Omental fat pad (tissue), 4 donors: Measurements from ENCODE around the gene SLC25A21. TPM values are rescaled to one million over a fixed set of nuclear protein-coding genes. Genes with fewer than 3 reads are reported as not detected.

ENCODE experiments used
- ATAC-seq: fragments of 150-250 bp; one replicate; pipeline ENCODE4 v1.9.1; 2016; ENCODE audit warnings: mild to moderate bottlenecking, moderate library complexity; ENCODE audit not compliant: low FRiP score
- DNase-seq: peaks from one replicate; pipeline ENCODE4 v3.0.0-alpha.2; 2019; ENCODE audit warnings: low spot score
- CTCF ChIP-seq, 3 donors: fragments of 450-650 bp; IDR thresholded peaks; one replicate each; pipeline ENCODE4 v1.5.1; 2016 to 2017; ENCODE audit warnings: antibody characterized with exemption in 3 of 3, mild to moderate bottlenecking in 3 of 3, moderate library complexity in 2 of 3
- total RNA-seq, 4 donors: library from RNA; depleted of rRNA; stranded (reverse); fragments of >200 nt; gene quantifications; one replicate each; pipeline ENCODE4 v1.1.0, GENCODE V29; 2016

SLC25A21 gene
- total RNA-seq, 4 donors from 2014 or later = 0.38 to 1.4 TPM; not detected in 2

- ATAC-seq (peak; percentile 75), DNase-seq (no peak)
- no peak for TF ChIP-seq CTCF (IDR thresholded peaks at IDR 0.05)
Observed at GRCh38 chr14:36852981-36853691, 319.3 kb downstream of the SLC25A21 start.

- ATAC-seq (no peak), DNase-seq (no peak)
- TF ChIP-seq CTCF (IDR thresholded peaks at IDR 0.05) = no peak
Observed at GRCh38 chr14:36848213-36848612, 324.2 kb downstream of the SLC25A21 start.

GRCh38 chr14:36847366-36847765 lies 325.0 kb downstream of the SLC25A21 start:
- DNase-seq (no peak), ATAC-seq (no peak)
- TF ChIP-seq CTCF (IDR thresholded peaks at IDR 0.05) = no peak

- DNase-seq (no peak), ATAC-seq (no peak)
- no peak for TF ChIP-seq CTCF (IDR thresholded peaks at IDR 0.05)
Observed at GRCh38 chr14:36845356-36846012, 326.9 kb downstream of the SLC25A21 start.

GRCh38 chr14:36844443-36845195 lies 327.8 kb downstream of the SLC25A21 start:
- ATAC-seq = no peak
- no peak for TF ChIP-seq CTCF (IDR thresholded peaks at IDR 0.05)

GRCh38 chr14:36843410-36843809 lies 329.0 kb downstream of the SLC25A21 start:
- no peak for TF ChIP-seq CTCF (IDR thresholded peaks at IDR 0.05)
- DNase-seq (no peak), ATAC-seq (no peak)

More at GRCh38 chr14:36844443-36845195, 327.8 kb downstream of the SLC25A21 start:
- DNase-seq = no peak
